Mucosa of stomach (tissue), 1 donor: ENCODE measurements around the gene GOLGA8K.
"Not testable (repeated sequence)": the region's sequence is repeated elsewhere in the genome, so short reads cannot be mapped to it uniquely, and the experiment has no call there.

Experiments used
- H3K27me3 ChIP-seq: one replicate; pipeline ENCODE4 v1.7.0; 2013; ENCODE audit warnings: mild to moderate bottlenecking, low read length; ENCODE audit not compliant: control insufficient read depth, insufficient read depth
- H3K36me3 ChIP-seq: one replicate; pipeline ENCODE4 v1.7.0; 2013; ENCODE audit warnings: low read length; ENCODE audit not compliant: control insufficient read depth, insufficient read depth
- H3K4me1 ChIP-seq: one replicate; pipeline ENCODE4 v1.7.0; 2013; ENCODE audit warnings: mild to moderate bottlenecking, low read length; ENCODE audit not compliant: control insufficient read depth, insufficient read depth
- H3K4me3 ChIP-seq: one replicate; pipeline ENCODE4 v1.7.0; 2013; ENCODE audit warnings: low read length
- H3K9ac ChIP-seq: one replicate; pipeline ENCODE4 v1.7.0; 2013; ENCODE audit warnings: mild to moderate bottlenecking, low read length, moderate library complexity
- H3K9me3 ChIP-seq: one replicate; pipeline ENCODE4 v1.7.0; 2013; ENCODE audit warnings: mild to moderate bottlenecking, low read length, moderate library complexity; ENCODE audit not compliant: control insufficient read depth
- donor health status: Pancreatic carcinoma.

The GOLGA8K gene, protein sequence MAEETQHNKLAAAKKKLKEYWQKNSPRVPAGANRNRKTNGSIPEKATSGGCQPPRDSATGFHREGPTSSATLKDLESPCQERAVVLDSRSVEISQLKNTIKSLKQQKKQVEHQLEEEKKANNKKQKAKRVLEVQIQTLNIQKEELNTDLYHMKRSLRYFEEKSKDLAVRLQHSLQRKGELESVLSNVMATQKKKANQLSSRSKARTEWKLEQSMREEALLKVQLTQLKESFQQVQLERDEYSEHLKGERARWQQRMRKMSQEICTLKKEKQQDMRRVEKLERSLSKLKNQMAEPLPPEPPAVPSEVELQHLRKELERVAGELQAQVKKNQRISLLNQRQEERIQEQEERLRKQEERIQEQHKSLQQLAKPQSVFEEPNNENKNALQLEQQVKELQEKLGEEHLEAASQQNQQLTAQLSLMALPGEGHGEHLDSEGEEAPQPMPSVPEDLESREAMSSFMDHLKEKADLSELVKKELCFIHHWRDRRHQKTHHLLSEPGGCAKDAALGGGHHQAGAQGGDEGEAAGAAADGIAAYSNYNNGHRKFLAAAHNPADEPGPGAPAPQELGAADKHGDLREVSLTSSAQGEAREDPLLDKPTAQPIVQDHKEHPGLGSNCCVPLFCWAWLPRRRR

DNA sequence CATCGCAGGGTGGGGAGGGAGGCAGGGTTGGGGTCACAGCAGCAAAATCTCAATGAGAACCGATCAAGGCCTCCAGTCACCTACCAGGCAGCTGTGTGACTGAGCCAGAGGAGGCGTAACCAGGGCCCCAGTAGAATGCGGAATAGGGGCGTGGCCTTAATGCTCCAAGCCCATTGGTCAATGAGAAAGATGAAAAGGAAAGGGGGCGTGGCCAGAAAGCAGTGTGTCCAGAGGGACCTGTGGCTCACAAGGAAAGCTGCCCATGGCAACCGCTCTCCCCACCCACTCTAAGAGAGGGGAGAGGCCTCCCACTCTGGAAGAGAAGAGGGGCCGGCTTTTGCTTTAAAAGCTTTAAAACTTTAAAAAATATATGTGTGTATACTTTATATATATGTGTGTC, at the start of gene GOLGA8K:
Gene GOLGA8K, minus strand, starts transcription at position 101 of the 400 bp plus-strand sequence. Its CDS starts 98 bp downstream, at position 3.
- H3K9me3 ChIP-seq, H3K36me3 ChIP-seq, H3K9ac ChIP-seq, H3K4me3 ChIP-seq, H3K4me1 ChIP-seq, H3K27me3 ChIP-seq: not testable (repeated sequence)

DNA sequence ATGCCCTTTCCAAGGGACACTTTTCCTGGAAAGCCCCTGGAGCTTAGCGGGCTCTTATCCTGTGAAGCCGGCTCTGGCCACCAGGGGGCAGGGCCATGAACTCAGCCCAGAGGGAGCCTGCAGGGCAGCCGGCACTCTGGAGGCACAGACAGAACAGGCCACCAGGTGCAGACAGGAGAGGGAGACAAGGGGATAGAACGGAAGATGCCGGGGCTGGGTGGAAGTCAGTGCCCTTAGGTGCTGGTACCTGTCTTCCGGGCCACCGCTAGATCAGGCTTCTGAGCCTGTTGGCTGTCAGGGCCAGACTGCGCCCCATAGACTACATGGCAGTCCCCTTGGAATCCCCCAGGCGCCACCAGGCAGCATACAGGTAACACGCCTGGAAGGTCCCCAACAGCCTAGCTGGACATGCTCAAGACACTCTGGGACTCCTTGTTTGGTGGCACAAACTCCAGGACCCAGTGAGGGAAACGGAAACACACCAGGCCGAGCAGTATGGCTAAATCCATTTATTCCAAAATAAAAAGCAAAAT, 37.4 kb upstream of the GOLGA8K start:
- not testable (repeated sequence) for H3K36me3 ChIP-seq, H3K9me3 ChIP-seq, H3K4me1 ChIP-seq, H3K4me3 ChIP-seq, H3K27me3 ChIP-seq, H3K9ac ChIP-seq

DNA sequence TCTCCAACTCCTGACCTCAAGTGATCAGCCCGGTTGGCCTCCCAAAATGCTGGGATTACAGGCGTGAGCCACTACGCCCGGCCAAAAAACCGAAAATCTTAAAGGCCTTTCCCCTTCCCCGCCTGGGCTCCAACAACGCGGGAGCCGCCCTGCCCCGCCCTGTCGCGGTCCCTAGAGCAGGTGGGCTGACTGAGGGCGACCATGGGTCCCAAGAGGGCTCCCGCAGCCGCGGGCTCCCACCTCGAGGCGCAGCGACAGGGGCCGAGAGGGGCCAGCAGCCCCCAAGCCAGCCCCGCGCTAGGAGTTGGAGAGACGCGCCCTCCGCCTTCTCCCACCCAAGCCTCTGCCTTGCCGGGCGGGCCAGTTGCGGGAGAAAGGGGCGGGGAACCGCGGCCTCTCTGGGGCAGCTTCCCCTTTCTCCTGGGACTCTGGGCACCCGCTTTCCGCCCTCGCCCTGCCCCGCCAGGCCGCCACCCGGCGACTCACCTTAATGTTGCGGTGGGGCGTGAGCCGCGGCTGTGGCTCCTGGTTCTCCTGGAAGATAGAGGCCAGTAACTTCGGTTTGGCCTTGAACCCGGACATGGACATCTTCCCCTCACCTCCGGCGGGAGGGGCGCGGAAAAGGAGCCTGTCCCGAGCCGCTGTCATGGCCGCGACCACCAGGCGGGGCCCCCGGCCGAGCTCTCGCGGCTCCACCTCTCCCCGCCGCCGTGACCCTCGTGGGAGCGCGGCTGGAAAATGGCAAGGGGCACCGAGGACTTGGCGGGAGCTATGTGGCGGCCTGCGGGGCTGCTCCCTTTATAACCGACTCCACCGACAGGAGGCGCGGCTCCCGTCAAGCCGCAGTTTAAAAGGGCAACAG, 31.2 kb upstream of the GOLGA8K start:
- H3K27me3 ChIP-seq, H3K4me1 ChIP-seq, H3K36me3 ChIP-seq, H3K9ac ChIP-seq, H3K4me3 ChIP-seq, H3K9me3 ChIP-seq: not testable (repeated sequence)

DNA sequence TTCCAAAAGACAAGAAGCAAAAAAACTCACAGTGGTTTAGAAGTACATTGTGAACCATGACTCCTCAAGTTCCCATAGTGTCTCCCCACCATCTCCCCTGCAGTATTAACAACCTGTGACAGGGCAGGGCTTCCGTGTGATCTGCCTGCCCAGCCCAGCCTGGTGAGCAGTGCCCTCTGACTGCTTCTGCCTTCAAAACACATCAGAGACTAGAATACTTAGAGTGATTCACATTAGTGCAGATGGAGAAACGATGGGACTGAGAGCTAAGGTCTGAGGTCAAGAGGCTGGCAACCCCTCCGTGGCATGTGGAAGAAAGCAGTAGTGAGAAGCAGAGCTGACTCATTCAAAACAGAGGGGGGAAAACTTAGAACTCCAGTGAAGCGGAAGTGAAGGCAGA, 24.5 kb upstream of the GOLGA8K start:
- H3K9ac ChIP-seq, H3K36me3 ChIP-seq, H3K4me3 ChIP-seq, H3K4me1 ChIP-seq, H3K27me3 ChIP-seq, H3K9me3 ChIP-seq: not testable (repeated sequence)

DNA sequence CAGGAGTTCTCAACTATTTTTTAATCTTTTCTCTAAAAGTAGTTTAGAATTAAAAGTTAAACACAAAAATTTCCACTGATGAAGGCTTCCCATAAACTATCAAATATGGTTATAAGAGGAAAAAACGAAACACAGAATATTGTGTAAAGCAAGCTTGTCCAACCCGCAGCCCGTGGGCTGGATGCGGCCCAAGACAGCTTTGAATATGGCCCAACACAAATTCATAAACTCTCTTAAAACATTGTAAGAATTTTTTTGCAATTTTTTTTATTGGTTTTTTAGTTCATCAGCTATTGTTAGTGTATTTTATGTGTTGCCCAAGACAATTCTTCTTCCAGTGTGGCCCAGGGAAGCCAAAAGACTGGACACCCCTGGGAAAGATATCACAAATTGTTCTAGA, 23.4 kb upstream of the GOLGA8K start:
- not testable (repeated sequence) for H3K4me1 ChIP-seq, H3K9ac ChIP-seq, H3K36me3 ChIP-seq, H3K9me3 ChIP-seq, H3K4me3 ChIP-seq, H3K27me3 ChIP-seq

DNA sequence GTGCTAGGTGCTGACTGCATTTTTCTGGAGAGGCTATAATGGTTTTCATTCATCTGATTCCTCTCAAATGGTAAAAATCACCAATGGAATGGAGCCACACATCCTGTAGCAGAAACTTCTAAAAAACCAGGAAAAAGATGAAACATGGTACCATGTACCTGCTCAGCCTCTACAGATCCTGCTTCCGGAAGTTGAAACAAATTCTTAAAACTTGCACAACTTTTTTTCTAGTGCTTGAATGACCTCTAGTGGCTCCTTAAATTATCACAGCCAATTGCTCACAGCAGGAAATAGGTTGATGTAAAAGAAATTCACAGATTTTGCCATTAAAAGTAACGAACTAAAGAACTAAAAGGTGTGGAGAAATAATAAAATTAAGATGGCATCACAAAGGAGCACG, 4.8 kb upstream of the GOLGA8K start:
- not testable (repeated sequence) for H3K36me3 ChIP-seq, H3K9me3 ChIP-seq, H3K27me3 ChIP-seq, H3K4me3 ChIP-seq, H3K9ac ChIP-seq, H3K4me1 ChIP-seq

DNA sequence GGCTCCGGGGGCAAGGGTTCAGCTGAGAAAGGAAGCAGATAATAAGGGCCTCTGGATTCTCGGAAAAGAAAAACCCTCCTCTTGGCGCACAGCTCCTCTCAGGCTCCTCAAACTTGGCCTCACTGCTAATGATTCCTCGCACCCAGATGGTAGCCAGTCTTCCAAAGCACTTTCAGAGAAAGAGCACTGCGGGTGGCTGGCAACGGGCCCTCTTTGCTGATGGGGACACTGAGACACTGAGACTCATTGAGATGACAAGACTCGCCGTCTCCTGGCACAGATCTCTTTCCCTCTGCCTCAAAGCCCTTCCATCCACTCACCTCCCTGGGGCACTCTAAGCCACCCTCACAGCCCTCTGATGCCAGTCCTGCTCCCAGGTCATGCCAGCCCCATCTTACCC, 6.6 kb downstream of the GOLGA8K start:
- H3K27me3 ChIP-seq, H3K4me3 ChIP-seq, H3K9me3 ChIP-seq, H3K36me3 ChIP-seq, H3K9ac ChIP-seq, H3K4me1 ChIP-seq: not testable (repeated sequence)

DNA sequence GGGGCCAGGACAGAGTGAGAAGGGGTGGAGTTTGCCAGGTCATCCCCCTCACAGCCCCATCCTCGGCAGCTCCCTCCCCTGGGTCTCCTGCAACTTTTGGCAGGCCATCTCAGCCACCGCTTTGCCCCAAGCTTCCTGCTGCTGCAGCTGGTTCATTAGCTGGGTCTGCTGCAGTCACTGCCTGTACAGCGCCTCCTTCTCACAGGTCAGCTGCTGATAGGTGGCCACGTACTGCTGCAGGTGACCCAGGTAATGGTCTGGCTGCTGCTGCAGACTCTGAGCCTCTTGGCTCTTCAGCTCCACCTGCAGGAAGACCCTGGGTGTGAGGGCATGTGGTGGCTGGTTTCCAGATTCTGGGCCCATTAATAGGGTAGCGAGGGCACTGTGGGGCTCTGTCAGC, 8.3 kb downstream of the GOLGA8K start:
- not testable (repeated sequence) for H3K4me3 ChIP-seq, H3K27me3 ChIP-seq, H3K9me3 ChIP-seq, H3K9ac ChIP-seq, H3K4me1 ChIP-seq, H3K36me3 ChIP-seq

DNA sequence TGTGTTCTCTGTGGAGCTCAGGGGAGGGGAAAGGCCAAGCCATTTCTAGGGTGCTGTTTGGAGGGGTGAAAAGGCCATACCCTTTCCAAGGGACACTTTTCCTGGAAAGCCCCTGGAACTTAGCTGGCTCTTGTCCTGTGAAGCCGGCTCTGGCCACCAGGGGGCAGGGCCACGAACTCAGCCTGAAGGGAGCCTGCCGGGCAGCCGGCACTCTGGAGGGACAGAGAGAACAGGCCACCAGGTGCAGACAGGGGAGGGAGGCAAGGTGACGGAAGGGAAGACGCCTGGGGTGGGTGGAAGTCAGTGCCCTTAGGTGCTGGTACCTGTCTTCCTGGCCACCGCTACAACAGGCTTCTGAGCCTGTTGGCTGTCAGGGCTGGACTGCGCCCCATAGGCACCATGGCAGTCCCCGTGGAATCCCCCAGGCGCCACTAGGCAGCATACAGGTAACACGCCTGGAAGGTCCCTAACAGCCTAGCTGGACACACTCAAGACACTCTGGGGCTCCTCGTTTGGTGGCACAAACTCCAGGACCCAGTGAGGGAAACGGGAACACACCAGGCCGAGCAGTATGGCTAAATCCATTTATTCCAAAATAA, 14.9 kb downstream of the GOLGA8K start:
- H3K27me3 ChIP-seq, H3K9ac ChIP-seq, H3K9me3 ChIP-seq, H3K36me3 ChIP-seq, H3K4me1 ChIP-seq, H3K4me3 ChIP-seq: not testable (repeated sequence)

DNA sequence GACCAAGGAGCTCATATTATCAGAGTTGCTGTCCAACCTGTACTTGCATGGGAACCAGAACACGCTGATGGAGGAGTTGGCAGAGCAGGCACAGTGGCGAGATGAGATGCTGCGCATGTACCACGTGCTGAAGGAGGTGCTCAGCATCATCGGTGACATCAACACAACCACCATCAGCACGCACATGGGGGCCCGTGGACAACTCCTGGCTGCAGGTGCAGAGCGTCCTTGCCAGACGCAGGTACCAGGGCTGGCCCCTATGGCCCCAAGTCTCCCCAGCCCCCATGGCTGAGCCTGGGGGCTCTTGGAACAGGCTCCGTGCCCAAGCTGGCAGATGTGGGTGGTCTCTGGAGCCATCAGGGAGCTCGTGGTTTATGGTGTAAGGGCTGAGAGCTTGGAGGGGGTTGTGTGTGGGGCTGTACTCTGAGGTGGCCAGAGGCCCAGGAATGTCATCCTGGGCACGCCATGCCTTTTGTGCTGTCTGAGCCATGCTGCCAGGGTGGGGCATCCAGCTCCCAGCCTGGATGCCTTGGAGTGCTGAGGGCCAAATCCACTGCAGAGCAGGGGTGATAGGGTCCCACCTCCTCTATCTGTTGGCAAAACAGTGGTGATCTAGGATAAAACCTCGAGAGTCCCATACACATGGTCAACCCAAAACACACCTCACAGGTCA, 17.1 kb downstream of the GOLGA8K start:
- not testable (repeated sequence) for H3K4me3 ChIP-seq

DNA sequence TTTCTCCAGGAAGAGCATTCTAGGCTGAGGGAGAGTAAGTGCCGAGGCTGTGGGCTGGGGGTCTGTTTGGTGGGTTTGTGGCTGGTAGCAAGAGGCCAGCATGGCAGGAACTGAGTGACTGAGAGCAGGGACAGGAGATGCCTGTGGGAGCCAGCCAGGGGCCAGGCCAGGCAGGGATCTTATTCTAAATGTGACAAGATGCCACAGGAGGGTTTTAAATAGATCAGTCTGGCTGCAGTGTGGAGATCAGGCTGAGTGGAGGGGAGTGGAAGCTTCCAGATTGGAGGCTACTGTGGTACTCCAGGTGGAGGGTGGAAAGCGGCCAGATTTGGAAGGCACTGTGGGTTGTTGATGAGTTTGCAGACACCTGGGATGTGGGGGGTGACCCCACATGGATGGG, 28.9 kb downstream of the GOLGA8K start:
- not testable (repeated sequence) for H3K4me1 ChIP-seq, H3K36me3 ChIP-seq, H3K9me3 ChIP-seq, H3K9ac ChIP-seq, H3K27me3 ChIP-seq, H3K4me3 ChIP-seq

More for the DNA sequence above, 17.1 kb downstream of the GOLGA8K start:
- H3K9ac ChIP-seq, H3K4me1 ChIP-seq, H3K27me3 ChIP-seq, H3K36me3 ChIP-seq, H3K9me3 ChIP-seq: not testable (repeated sequence)
